ENCODE results near the gene ROGDI. TPM values are rescaled to one million over a fixed set of nuclear protein-coding genes. Genes with fewer than 3 reads are reported as not detected.

Gene ROGDI
- total and polyA plus RNA-seq, 10 of the 15 experiments (the other 5 are each of a cell fraction or from before 2014, with no cell fraction given), result 0.40 to 23.5 (median 12.3) TPM

GRCh38 chr16:4749700-4750257, 52.7 kb downstream of the ROGDI start:
- H3K9me3 ChIP-seq (replicated peaks; ENCODE audit: control insufficient read depth, insufficient read depth, low read length), result peaks cover under 1% of the 10 kb centered on the region; the same call in 1 of the 3 replicates
- H4K20me1 ChIP-seq (ENCODE audit: control insufficient read depth, insufficient read depth), result no peaks in the 10 kb centered on the region
- no peak overlapping the region for H3K27ac ChIP-seq (ENCODE audit: control insufficient read depth, insufficient read depth)
- in situ Hi-C loops (cut with MboI) (no loop called here), intact Hi-C loops (cut with micrococcal nuclease; ENCODE audit: unreplicated experiment) (no loop called here)
- no peak overlapping the region for H3K4me2 ChIP-seq (ENCODE audit: control insufficient read depth, insufficient read depth)
- SMC1A ChIA-PET (ENCODE audit: uncharacterized antibody, unreplicated experiment), result no interaction called here
- CTCF ChIA-PET, result interaction anchor here (0.9 kb wide), 1 partner anchor 15 kb away, joined by 3 read pairs; the partner anchor contains the start of gene DNAAF8
- ATAC-seq (peak; percentile 63), DNase-seq (ENCODE audit: low read depth, low spot score) (no peak), FAIRE-seq (no peak)
- 57% methylated on average over 10 of the region's 10 CpGs for WGBS (ENCODE audit: insufficient coverage, insufficient replicate concordance, low lambda C conversion rate, missing lambda C conversion rate)
- no peak overlapping the region; the same call in 1 of the 2 replicates for H3K9ac ChIP-seq (ENCODE audit: control insufficient read depth, insufficient read depth, low read length)
- no peaks in the 10 kb centered on the region for H3K27me3 ChIP-seq (replicated peaks in 1 of 2; ENCODE audit: control insufficient read depth in 2 of 2, insufficient read depth in 2 of 2, low read length in 1 of 2)
- H3K36me3 ChIP-seq (ENCODE audit: control insufficient read depth in 2 of 2, insufficient read depth in 2 of 2, low read length in 1 of 2), result peaks cover 4 to 14% of the 10 kb centered on the region in 2 experiments
- no peak overlapping the region for H3K4me3 ChIP-seq
- POLR2A ChIA-PET, result interaction anchor here (0.5 to 1.6 kb wide), 3 partner anchors 12 to 122 kb away, joined by 3 to 5 read pairs (median 4); partner anchors contain the start of gene DNAAF8
- H2AFZ ChIP-seq (ENCODE audit: control insufficient read depth, low read depth, low read length), result no peak overlapping the region
- BruUV-seq (replicated peaks), result no TSS peak
- no peaks in the 10 kb centered on the region for H3K79me2 ChIP-seq (ENCODE audit: control insufficient read depth, insufficient read depth, low read length)
- peaks cover 12% of the 10 kb centered on the region for H3K4me1 ChIP-seq (ENCODE audit: control insufficient read depth, insufficient read depth, low read length)
- RAD21 ChIA-PET (ENCODE audit: unreplicated experiment), result interaction anchor here (1.2 kb wide), 1 partner anchor 19 kb away, joined by 3 read pairs; no protein-coding TSS in a partner anchor
- TF ChIP-seq IKZF1 (conservative IDR thresholded peaks at IDR 0.05) (no peak), JUNB (IDR thresholded peaks at IDR 0.05) (peak; percentile 39; the same call in 1 of the 2 replicates), CREM (IDR thresholded peaks at IDR 0.05; ENCODE audit: low read depth) (no peak), IRF5 (IDR thresholded peaks at IDR 0.05; ENCODE audit: borderline replicate concordance) (no peak), SREBF1 (IDR thresholded peaks at IDR 0.05; ENCODE audit: low read length) (no peak), NR2C1 (IDR thresholded peaks at IDR 0.05) (no peak), ZBTB4 (CRISPR knock-in tag; IDR thresholded peaks at IDR 0.05) (no peak), SIX5 (IDR thresholded peaks at IDR 0.05; ENCODE audit: low read depth, low read length, severe bottlenecking) (no peak), SKIL (IDR thresholded peaks at IDR 0.05; ENCODE audit: low read depth, poor library complexity, severe bottlenecking) (no peak), PML (IDR thresholded peaks at IDR 0.05; ENCODE audit: low read length) (no peak), BHLHE40 (IDR thresholded peaks at IDR 0.05; ENCODE audit: borderline replicate concordance in 1 of 2, low read depth in 2 of 2, low read length in 1 of 2) (peak; percentile 62 to 81), TCF12 (IDR thresholded peaks at IDR 0.05; ENCODE audit: low read depth, low read length) (no peak), SMAD5 (IDR thresholded peaks at IDR 0.05; ENCODE audit: low read depth) (no peak)
- TF ChIP-seq, protein P1, sequence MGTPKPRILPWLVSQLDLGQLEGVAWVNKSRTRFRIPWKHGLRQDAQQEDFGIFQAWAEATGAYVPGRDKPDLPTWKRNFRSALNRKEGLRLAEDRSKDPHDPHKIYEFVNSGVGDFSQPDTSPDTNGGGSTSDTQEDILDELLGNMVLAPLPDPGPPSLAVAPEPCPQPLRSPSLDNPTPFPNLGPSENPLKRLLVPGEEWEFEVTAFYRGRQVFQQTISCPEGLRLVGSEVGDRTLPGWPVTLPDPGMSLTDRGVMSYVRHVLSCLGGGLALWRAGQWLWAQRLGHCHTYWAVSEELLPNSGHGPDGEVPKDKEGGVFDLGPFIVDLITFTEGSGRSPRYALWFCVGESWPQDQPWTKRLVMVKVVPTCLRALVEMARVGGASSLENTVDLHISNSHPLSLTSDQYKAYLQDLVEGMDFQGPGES (IDR thresholded peaks at IDR 0.05), result no peak
- TF ChIP-seq, protein P2, sequence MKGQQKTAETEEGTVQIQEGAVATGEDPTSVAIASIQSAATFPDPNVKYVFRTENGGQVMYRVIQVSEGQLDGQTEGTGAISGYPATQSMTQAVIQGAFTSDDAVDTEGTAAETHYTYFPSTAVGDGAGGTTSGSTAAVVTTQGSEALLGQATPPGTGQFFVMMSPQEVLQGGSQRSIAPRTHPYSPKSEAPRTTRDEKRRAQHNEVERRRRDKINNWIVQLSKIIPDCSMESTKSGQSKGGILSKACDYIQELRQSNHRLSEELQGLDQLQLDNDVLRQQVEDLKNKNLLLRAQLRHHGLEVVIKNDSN (IDR thresholded peaks at IDR 0.05; ENCODE audit: borderline replicate concordance, extremely low read length, insufficient read depth, low read depth, low read length), result peak; percentile 32
